Neural cell (in vitro differentiated cells): ENCODE data around the gene TBC1D9. TPM values are rescaled to one million over a fixed set of nuclear protein-coding genes. Genes with fewer than 3 reads are reported as not detected.

Source experiments
- H2AFZ ChIP-seq: fragments of 200-600, 300-800 bp; sonication (generic), shearing (Covaris generic); 2 replicates; pipeline ENCODE4 v1.6.0; 2014; ENCODE audit warnings: low read depth, mild to moderate bottlenecking, antibody characterized with exemption, low read length, moderate library complexity
- H3F3A ChIP-seq: fragments of 200-600 bp; shearing (Covaris generic); 2 replicates; pipeline ENCODE4 v1.6.1; 2016; ENCODE audit warnings: mild to moderate bottlenecking, moderate library complexity, mixed read lengths, antibody characterized with exemption, low read length; ENCODE audit not compliant: insufficient read depth, poor library complexity, severe bottlenecking
- H3K27ac ChIP-seq: fragments of 200-600, 300-800 bp; sonication (generic), shearing (Covaris generic); 2 replicates; pipeline ENCODE4 v1.5.1; 2014; ENCODE audit warnings: mild to moderate bottlenecking, low read length, moderate library complexity
- H3K27me3 ChIP-seq: fragments of 300-800, 200-600 bp; sonication (generic), shearing (Covaris generic); 2 replicates; pipeline ENCODE4 v1.6.0; 2014; ENCODE audit warnings: mild to moderate bottlenecking, low read depth, low read length, moderate library complexity; ENCODE audit not compliant: insufficient read depth
- H3K36me3 ChIP-seq: fragments of 300-800, 200-600 bp; sonication (generic), shearing (Covaris generic); 2 replicates; pipeline ENCODE4 v1.5.1; 2014; ENCODE audit warnings: mild to moderate bottlenecking, antibody characterized with exemption, low read length, moderate library complexity; ENCODE audit not compliant: insufficient read depth
- H3K4me2 ChIP-seq: fragments of 300-800, 200-600 bp; sonication (generic), shearing (Covaris generic); 2 replicates; pipeline ENCODE4 v1.6.0; 2014; ENCODE audit warnings: mild to moderate bottlenecking, low read length
- H3K4me3 ChIP-seq: fragments of 300-800, 200-600 bp; sonication (generic), shearing (Covaris generic); 2 replicates; pipeline ENCODE4 v1.5.1; 2014; ENCODE audit warnings: mild to moderate bottlenecking, low read length, moderate library complexity
- H3K79me2 ChIP-seq: fragments of 200-600 bp; shearing (Covaris generic); replicated peaks from 2 replicates; pipeline ENCODE4 v1.6.0; 2014; ENCODE audit warnings: mild to moderate bottlenecking, low read length, moderate library complexity; ENCODE audit not compliant: insufficient read depth
- H3K9ac ChIP-seq: fragments of 300-800, 200-600 bp; sonication (generic), shearing (Covaris generic); 2 replicates; pipeline ENCODE4 v1.6.1; 2016; ENCODE audit warnings: mild to moderate bottlenecking, low read length, mixed read lengths
- H3K9me2 ChIP-seq: fragments of 200-600 bp; shearing (Covaris generic); 2 replicates; pipeline ENCODE4 v1.6.1; 2016; ENCODE audit warnings: mild to moderate bottlenecking, low read length, mixed read lengths; ENCODE audit not compliant: insufficient read depth
- H3K9me3 ChIP-seq: fragments of 200-600, 300-800 bp; sonication (generic), shearing (Covaris generic); 2 replicates; pipeline ENCODE4 v1.6.1; 2016; ENCODE audit warnings: mild to moderate bottlenecking, mixed run types, low read length, moderate library complexity, mixed read lengths
- H4K20me1 ChIP-seq: fragments of 200-600 bp; shearing (Covaris generic); 2 replicates; pipeline ENCODE4 v1.6.1; 2016; ENCODE audit warnings: mild to moderate bottlenecking, mixed run types; ENCODE audit not compliant: insufficient read depth
- EP300 ChIP-seq: fragments of 450-650 bp; conservative IDR thresholded peaks from 2 replicates; pipeline ENCODE4 v1.6.1; 2014; ENCODE audit warnings: antibody characterized with exemption, mild to moderate bottlenecking, moderate library complexity; ENCODE audit not compliant: poor library complexity, severe bottlenecking
- EZH2 ChIP-seq: fragments of 200-600, 300-800 bp; shearing (Covaris generic), sonication (generic); IDR thresholded peaks from 2 replicates; pipeline ENCODE4 v1.6.1; 2014; ENCODE audit warnings: antibody characterized with exemption, low read length, borderline replicate concordance, mild to moderate bottlenecking; ENCODE audit not compliant: insufficient read depth, poor library complexity, severe bottlenecking
- MXI1 ChIP-seq: fragments of 450-650 bp; conservative IDR thresholded peaks from 2 replicates; pipeline ENCODE4 v1.6.1; 2014; ENCODE audit warnings: antibody characterized with exemption, mild to moderate bottlenecking; ENCODE audit not compliant: poor library complexity, severe bottlenecking
- POLR2AphosphoS5 ChIP-seq: IDR thresholded peaks from 2 replicates; pipeline ENCODE4 v1.6.1; 2012
- RAD21 ChIP-seq: fragments of 450-650 bp; conservative IDR thresholded peaks from 2 replicates; pipeline ENCODE4 v1.6.1; 2014; ENCODE audit warnings: antibody characterized with exemption, mild to moderate bottlenecking, moderate library complexity
- SMC3 ChIP-seq: fragments of 450-650 bp; conservative IDR thresholded peaks from 2 replicates; pipeline ENCODE4 v1.6.1; 2014; ENCODE audit warnings: antibody characterized with exemption, mild to moderate bottlenecking, moderate library complexity; ENCODE audit not compliant: poor library complexity
- TAF1 ChIP-seq: IDR thresholded peaks from 2 replicates; pipeline ENCODE4 v1.6.1; 2012; ENCODE audit warnings: low read depth
- polyA plus RNA-seq: library from polyadenylated mRNA; depleted of rRNA; stranded (reverse); fragments of >200 nt; gene quantifications from 2 replicates; pipeline ENCODE4 v1.2.3, GENCODE V29; 2014
- TF ChIP-seq, protein P1 (sequence below): fragments of 450-650 bp; IDR thresholded peaks from 2 replicates; pipeline ENCODE4 v1.5.1; 2014; ENCODE audit warnings: antibody characterized with exemption, mild to moderate bottlenecking, moderate library complexity; ENCODE audit not compliant: poor library complexity, severe bottlenecking
- TF ChIP-seq, protein P2 (sequence below): IDR thresholded peaks from 2 replicates; pipeline ENCODE4 v1.6.1; 2012; ENCODE audit warnings: borderline replicate concordance

Gene TBC1D9
- polyA plus RNA-seq, 1 donor from 2014 or later, result 42.8 TPM

DNA sequence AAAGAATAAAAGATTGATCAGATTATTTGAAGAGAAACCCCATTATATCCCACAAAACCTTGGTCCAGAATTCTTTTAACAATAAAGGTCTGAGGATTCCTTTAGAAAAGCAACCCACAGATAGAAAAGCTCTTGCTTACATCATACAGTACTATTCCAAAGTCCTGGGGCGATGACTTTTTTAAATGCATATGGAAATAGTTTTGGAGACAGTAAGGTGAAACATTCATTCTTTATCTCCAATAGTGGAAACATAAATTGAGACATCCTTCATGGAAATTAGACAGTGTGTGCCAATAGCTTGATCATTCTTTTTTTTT, 101.7 kb downstream of the TBC1D9 start:
- H3K27ac ChIP-seq, result no peak overlapping the region
- H3K36me3 ChIP-seq, result peaks cover 23% of the 10 kb centered on the region
- H3K9ac ChIP-seq, result no peak overlapping the region

DNA sequence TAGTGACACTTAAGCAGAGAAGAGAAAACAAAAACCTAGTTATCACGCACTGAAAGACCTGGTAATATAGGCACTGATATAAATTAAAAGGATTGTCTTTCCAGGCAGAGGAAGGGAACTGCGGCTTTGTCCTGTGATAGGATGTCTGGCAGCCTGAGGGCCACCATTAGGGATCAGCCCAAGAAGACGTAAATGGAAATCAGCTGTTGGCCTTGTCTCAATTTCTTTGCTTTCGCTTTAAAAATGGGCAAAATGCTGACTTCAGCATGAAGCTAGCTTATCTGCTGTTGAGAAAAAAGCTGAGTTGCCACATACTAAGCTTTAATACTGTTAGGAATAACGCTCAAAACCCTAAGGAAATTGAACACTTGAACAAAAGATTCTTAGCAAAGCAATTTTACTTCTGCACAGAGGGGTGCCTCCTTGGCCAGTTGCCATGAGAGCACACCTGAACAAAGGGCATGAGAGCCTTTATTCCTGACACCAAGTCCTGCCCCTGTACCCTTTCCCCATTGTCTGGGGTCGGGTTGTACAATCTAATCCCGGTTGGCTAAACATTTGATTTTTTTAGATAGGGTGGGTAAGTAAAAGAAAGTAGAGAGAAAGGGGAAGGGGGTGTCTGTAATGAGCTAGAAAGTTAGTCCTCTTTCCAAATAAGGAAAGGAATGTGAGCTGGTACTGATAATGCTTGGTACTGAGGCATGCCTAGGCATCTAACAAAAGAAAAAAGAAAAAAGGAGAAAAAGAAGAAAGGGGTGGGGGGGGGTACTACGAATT, 102.3 kb downstream of the TBC1D9 start:
- Histone ChIP-seq H3K27ac (peak overlapping the region; percentile 22), H3K4me3 (no peak overlapping the region), H3K27me3 (no peaks in the 10 kb centered on the region), H3K4me2 (no peak overlapping the region), H3K79me2 (no peaks in the 10 kb centered on the region), H3K9me2 (no peaks in the 10 kb centered on the region), H3K36me3 (peaks cover 18% of the 10 kb centered on the region), H3K9ac (no peak overlapping the region), H4K20me1 (no peaks in the 10 kb centered on the region), H3K9me3 (no peaks in the 10 kb centered on the region), H2AFZ (no peak overlapping the region), H3F3A (no peaks in the 10 kb centered on the region)
- TF ChIP-seq SMC3, result no peak
- TF ChIP-seq, protein P1, sequence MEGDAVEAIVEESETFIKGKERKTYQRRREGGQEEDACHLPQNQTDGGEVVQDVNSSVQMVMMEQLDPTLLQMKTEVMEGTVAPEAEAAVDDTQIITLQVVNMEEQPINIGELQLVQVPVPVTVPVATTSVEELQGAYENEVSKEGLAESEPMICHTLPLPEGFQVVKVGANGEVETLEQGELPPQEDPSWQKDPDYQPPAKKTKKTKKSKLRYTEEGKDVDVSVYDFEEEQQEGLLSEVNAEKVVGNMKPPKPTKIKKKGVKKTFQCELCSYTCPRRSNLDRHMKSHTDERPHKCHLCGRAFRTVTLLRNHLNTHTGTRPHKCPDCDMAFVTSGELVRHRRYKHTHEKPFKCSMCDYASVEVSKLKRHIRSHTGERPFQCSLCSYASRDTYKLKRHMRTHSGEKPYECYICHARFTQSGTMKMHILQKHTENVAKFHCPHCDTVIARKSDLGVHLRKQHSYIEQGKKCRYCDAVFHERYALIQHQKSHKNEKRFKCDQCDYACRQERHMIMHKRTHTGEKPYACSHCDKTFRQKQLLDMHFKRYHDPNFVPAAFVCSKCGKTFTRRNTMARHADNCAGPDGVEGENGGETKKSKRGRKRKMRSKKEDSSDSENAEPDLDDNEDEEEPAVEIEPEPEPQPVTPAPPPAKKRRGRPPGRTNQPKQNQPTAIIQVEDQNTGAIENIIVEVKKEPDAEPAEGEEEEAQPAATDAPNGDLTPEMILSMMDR, result no peak
- TF ChIP-seq EP300, result no peak
- TF ChIP-seq TAF1, result no peak
- no peak for TF ChIP-seq EZH2

More for the DNA sequence above, 101.7 kb downstream of the TBC1D9 start:
- Histone ChIP-seq H3K4me3 (no peak overlapping the region), H3K9me2 (no peaks in the 10 kb centered on the region), H3K27me3 (no peaks in the 10 kb centered on the region), H3K4me2 (no peak overlapping the region), H2AFZ (no peak overlapping the region), H3K79me2 (no peaks in the 10 kb centered on the region), H3K9me3 (no peaks in the 10 kb centered on the region), H4K20me1 (no peaks in the 10 kb centered on the region), H3F3A (no peaks in the 10 kb centered on the region)
- no peak for TF ChIP-seq MXI1
- TF ChIP-seq, protein P2, sequence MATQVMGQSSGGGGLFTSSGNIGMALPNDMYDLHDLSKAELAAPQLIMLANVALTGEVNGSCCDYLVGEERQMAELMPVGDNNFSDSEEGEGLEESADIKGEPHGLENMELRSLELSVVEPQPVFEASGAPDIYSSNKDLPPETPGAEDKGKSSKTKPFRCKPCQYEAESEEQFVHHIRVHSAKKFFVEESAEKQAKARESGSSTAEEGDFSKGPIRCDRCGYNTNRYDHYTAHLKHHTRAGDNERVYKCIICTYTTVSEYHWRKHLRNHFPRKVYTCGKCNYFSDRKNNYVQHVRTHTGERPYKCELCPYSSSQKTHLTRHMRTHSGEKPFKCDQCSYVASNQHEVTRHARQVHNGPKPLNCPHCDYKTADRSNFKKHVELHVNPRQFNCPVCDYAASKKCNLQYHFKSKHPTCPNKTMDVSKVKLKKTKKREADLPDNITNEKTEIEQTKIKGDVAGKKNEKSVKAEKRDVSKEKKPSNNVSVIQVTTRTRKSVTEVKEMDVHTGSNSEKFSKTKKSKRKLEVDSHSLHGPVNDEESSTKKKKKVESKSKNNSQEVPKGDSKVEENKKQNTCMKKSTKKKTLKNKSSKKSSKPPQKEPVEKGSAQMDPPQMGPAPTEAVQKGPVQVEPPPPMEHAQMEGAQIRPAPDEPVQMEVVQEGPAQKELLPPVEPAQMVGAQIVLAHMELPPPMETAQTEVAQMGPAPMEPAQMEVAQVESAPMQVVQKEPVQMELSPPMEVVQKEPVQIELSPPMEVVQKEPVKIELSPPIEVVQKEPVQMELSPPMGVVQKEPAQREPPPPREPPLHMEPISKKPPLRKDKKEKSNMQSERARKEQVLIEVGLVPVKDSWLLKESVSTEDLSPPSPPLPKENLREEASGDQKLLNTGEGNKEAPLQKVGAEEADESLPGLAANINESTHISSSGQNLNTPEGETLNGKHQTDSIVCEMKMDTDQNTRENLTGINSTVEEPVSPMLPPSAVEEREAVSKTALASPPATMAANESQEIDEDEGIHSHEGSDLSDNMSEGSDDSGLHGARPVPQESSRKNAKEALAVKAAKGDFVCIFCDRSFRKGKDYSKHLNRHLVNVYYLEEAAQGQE, result no peak
- no peak for TF ChIP-seq TAF1
- TF ChIP-seq POLR2AphosphoS5, result no peak

DNA sequence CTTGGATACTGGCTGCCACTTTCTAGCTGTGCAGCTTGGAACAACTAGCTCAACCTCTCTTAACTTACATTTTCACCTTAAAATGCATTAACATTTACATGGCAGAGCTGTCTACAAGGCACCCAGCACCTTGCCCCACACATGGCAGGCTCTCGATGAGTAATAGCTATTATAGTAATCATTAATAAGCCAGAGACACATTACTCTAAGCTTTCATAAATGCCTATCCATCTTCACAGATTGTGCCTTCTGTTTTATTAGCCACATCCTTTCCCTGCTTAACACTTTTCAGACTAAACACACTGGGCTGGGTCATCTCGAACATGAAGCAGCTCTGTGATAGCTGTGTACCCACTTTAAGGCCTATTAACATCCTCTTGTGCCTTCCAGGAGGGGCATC, 103.6 kb downstream of the TBC1D9 start:
- Histone ChIP-seq H4K20me1 (no peaks in the 10 kb centered on the region), H3K27me3 (no peaks in the 10 kb centered on the region), H3K36me3 (peaks cover 12% of the 10 kb centered on the region), H3K79me2 (no peaks in the 10 kb centered on the region), H3K27ac (no peak overlapping the region), H3F3A (no peaks in the 10 kb centered on the region), H3K4me2 (no peak overlapping the region), H3K9me2 (no peaks in the 10 kb centered on the region), H3K4me3 (no peak overlapping the region), H3K9ac (no peak overlapping the region), H2AFZ (no peak overlapping the region), H3K9me3 (no peaks in the 10 kb centered on the region)
- TF ChIP-seq MXI1 (no peak), EZH2 (no peak), SMC3 (no peak), POLR2AphosphoS5 (no peak), RAD21 (no peak), EP300 (no peak), TAF1 (no peak)
- TF ChIP-seq, protein P2, result no peak
- TF ChIP-seq, protein P1, result no peak
